Thymus (tissue), 14 donors: ENCODE results near the gene CTAG1A. TPM values are rescaled to one million over a fixed set of nuclear protein-coding genes. Genes with fewer than 3 reads are reported as not detected.
"Not testable (repeated sequence)": the region's sequence is repeated elsewhere in the genome, so short reads cannot be mapped to it uniquely, and the experiment has no call there.

Experiments used
- DNase-seq, 9 donors: peaks; one replicate each; pipeline ENCODE4 v3.0.0-alpha.2; 2013; ENCODE audit warnings: low spot score in 9 of 9, low read depth in 6 of 9, missing footprints in 1 of 9
- H3K27ac ChIP-seq, 2 donors: one replicate each; pipeline ENCODE4 v1.5.1; 2013; ENCODE audit warnings: control low read depth in 1 of 2, low read depth in 1 of 2, low read length in 1 of 2, mild to moderate bottlenecking in 1 of 2, moderate library complexity in 1 of 2
- H3K27me3 ChIP-seq, 2 donors: one replicate each; pipeline ENCODE4 v1.5.1; 2013; ENCODE audit warnings: low read length in 1 of 2; ENCODE audit not compliant: control insufficient read depth in 2 of 2, insufficient read depth in 1 of 2
- H3K36me3 ChIP-seq, 2 donors: one replicate each; pipeline ENCODE4 v1.5.1; 2013; ENCODE audit warnings: low read length in 1 of 2, mild to moderate bottlenecking in 1 of 2, moderate library complexity in 1 of 2; ENCODE audit not compliant: control insufficient read depth in 2 of 2, insufficient read depth in 2 of 2
- H3K4me1 ChIP-seq, 2 donors: one replicate each; pipeline ENCODE4 v1.5.1; 2013; ENCODE audit warnings: low read length in 2 of 2; ENCODE audit not compliant: control insufficient read depth in 2 of 2, insufficient read depth in 2 of 2
- H3K4me3 ChIP-seq, 2 donors: one replicate each; pipeline ENCODE4 v1.5.1; 2013; ENCODE audit warnings: low read length in 2 of 2, control low read depth in 1 of 2, mild to moderate bottlenecking in 1 of 2
- H3K9me3 ChIP-seq, 2 donors: one replicate each; pipeline ENCODE4 v1.5.1; 2013; ENCODE audit warnings: low read length in 1 of 2, mild to moderate bottlenecking in 1 of 2; ENCODE audit not compliant: control insufficient read depth in 2 of 2, insufficient read depth in 1 of 2
- WGBS: extraction: QIAGEN DNeasy Blood & Tissue Kit; methylation state at CpG from one replicate; pipeline ENCODE4 v1.1.7; 2013; 5-methylcytosine and 5-hydroxymethylcytosine counted together
- long read RNA-seq, 10 donors: transcript quantifications; one replicate each; lab custom pipeline, GENCODE V29; 2026
- polyA plus RNA-seq: library from polyadenylated mRNA; stranded (reverse); fragments of 200-250 nt; gene quantifications from one replicate; pipeline ENCODE4 v1.2.3, GENCODE V29; 2013
- total RNA-seq: library from RNA; stranded (reverse); fragments of 120-200 nt; gene quantifications from one replicate; pipeline ENCODE4 v1.2.4, GENCODE V29; 2013
- donor health status: healthy.

The CTAG1A gene
- total RNA-seq (not detected), polyA plus RNA-seq (0.07 TPM)
- long read RNA-seq, donor 1, result 0 reads
- long read RNA-seq, donor 2, result 0 reads
- long read RNA-seq, donor 3, result 0 reads
- long read RNA-seq, donor 4, result 0 reads
- long read RNA-seq, donor 5, result 0 reads
- long read RNA-seq, donor 6, result 0 reads
- long read RNA-seq, donor 7, result 0 reads
- long read RNA-seq, donor 8, result 0 reads
- long read RNA-seq, donor 9, result 0 reads
- long read RNA-seq, donor 10, result 0 reads

DNA sequence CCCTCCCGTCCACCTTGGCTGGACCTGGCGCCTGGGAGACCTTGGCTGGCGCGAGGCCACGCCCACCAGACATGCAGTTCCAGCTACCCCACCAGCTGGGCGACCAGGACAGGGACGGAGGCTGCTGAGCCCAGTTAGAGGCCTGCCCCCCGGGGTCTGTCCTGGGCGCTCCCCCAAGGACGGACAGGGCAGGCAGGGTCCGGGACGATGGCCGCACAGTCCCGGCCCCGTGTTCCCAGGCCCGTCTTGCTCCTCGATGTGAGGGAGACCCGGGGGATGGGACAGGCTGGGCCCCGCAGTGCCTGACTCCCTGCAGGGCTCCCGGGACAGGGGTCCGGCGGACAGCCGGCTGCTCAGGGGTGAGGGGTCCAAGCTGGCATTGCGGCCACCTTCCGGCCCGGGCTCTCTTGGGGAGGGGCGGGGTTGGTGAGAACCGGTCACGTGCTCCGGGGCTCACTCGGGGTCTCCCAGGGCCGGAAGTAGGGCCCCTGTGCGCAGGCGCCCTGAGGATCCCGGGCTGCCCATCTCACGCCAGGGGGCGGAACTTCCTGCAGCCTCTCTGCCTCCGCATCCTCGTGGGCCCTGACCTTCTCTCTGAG, at the start of gene CTAG1A:
TSS of gene CTAG1A (plus strand) at position 549 of the 599 bp plus-strand sequence. CDS start 74 bp downstream, outside the sequence.
- H3K4me1 ChIP-seq, H3K4me3 ChIP-seq, DNase-seq, H3K27ac ChIP-seq, H3K9me3 ChIP-seq, H3K27me3 ChIP-seq, H3K36me3 ChIP-seq: not testable (repeated sequence)
- no CpG with 5 or more reads among the region's 39 CpGs for WGBS

DNA sequence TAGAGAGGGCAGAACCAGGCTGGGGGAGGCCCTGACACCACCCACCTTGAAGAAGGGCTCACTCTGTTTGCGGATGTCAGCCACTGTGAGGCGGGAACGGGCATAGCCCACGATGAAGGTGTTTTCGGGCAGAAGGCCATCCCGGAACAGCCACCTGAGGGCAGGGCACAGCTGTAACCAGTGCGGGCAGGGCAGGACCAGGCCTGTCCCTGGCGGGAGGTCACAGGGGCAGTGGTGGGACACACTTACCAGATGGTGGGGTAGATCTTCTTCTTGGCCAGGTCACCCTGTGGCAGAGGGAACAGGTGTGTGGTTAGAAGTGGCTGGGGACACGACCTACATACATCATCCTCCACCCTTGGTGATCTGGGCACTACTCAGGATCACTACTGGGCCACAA, 49.0 kb upstream of the CTAG1A start:
- Histone ChIP-seq H3K36me3 (peaks cover 40 to 42% of the 10 kb centered on the region in 2 donors), H3K9me3 (no peaks in the 10 kb centered on the region), H3K27me3 (no peaks in the 10 kb centered on the region), H3K4me3 (no peak overlapping the region), H3K4me1 (peaks cover 0 to 4% of the 10 kb centered on the region in 2 donors), H3K27ac (no peak overlapping the region)
- 98% methylated on average over 9 of the region's 9 CpGs for WGBS
- no peak for DNase-seq

GRCh38 chrX:154539077-154539476, 45.9 kb upstream of the CTAG1A start:
- DNase-seq, result no peak
- no peak overlapping the region for H3K4me3 ChIP-seq
- no peak overlapping the region for H3K27ac ChIP-seq
- no peaks in the 10 kb centered on the region for H3K27me3 ChIP-seq
- WGBS, result 96% methylated on average over 8 of the region's 8 CpGs
- peaks cover 22 to 33% of the 10 kb centered on the region in 2 donors for H3K36me3 ChIP-seq
- H3K9me3 ChIP-seq, result no peaks in the 10 kb centered on the region
- H3K4me1 ChIP-seq, result peaks cover 10 to 27% of the 10 kb centered on the region in 2 donors

DNA sequence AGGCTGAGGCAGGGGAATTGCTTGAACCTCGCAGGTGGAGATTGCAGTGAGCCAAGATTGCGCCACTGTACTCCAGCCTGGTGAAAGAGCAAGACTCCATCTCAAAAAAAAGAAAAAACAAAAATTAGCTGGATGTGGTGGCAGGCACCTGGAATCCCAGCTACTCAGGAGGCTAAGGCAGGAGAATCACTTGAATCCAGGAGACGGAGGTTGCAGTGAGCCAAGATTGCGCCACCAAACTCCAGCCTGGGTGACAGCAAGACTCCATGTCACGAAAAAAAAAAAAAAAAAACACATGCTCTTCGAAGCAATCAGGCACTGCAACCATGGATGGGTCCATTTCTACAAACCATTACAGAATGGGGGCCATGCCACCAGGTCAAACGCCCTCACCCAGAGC, 44.6 kb upstream of the CTAG1A start:
- H3K27ac ChIP-seq, H3K4me3 ChIP-seq, H3K27me3 ChIP-seq, DNase-seq, H3K9me3 ChIP-seq: not testable (repeated sequence)
- WGBS, result 95% methylated on average over 7 of the region's 7 CpGs
- Histone ChIP-seq H3K4me1 (peaks cover 10 to 25% of the 10 kb centered on the region in 2 donors), H3K36me3 (peaks cover 20 to 26% of the 10 kb centered on the region in 2 donors)

DNA sequence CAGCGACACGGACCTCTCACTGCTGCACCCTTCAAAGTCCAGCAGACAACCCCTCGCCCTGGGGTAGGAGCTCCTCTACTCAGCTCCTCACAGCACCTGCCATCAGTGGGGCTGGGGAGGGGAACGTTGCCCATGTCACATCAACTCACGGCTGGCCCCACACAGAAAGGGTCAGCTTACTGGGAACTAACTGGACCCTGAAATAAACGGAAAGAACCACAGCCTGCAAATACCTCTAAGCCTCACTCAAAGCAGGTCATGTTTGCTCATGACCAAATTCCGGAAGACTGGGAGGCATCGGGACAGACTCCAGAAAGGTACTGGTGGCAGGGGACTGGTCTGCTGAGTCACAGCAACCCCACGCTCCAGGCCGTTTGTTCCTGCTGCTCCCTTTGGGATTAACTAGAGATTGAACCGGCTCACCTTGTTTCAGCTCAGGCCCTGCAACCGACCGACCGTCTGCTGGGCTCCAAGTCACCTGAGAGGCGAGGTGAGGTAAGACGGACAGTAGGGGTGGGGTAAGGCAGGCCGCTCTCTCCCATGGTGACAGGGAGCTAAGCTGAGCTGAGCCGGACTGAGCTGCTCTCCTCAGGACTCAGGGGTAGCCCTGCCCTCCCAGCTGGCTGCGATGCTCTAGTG, 43.9 kb upstream of the CTAG1A start:
- WGBS, result 97% methylated on average over 19 of the region's 19 CpGs
- Histone ChIP-seq H3K27me3 (no peaks in the 10 kb centered on the region), H3K9me3 (no peaks in the 10 kb centered on the region), H3K4me3 (no peak overlapping the region), H3K36me3 (peaks cover 13 to 23% of the 10 kb centered on the region in 2 donors), H3K4me1 (peaks cover 13 to 28% of the 10 kb centered on the region in 2 donors), H3K27ac (no peak overlapping the region)
- no peak for DNase-seq

DNA sequence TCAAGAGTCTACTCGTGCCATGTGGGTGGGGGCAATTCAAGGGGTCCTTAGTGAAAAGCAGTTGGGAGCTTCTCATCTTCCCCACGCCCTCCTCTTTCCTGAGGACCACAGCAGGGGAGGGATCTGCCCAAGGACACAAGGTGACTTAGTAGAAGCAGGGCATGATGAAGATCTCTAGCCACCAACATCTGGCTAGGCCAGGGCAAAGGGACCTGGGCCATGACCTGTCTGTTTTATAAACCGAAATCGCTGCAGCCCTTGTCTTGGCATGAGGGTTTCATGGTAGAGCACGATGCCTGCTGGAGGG, 43.4 kb upstream of the CTAG1A start:
- Histone ChIP-seq H3K4me1 (peaks cover 15 to 33% of the 10 kb centered on the region in 2 donors), H3K9me3 (no peaks in the 10 kb centered on the region), H3K27ac (no peak overlapping the region), H3K36me3 (peaks cover 12 to 23% of the 10 kb centered on the region in 2 donors), H3K27me3 (no peaks in the 10 kb centered on the region), H3K4me3 (no peak overlapping the region)
- DNase-seq, result no peak
- 76% methylated on average over 5 of the region's 5 CpGs for WGBS

- 53% methylated on average over 12 of the region's 12 CpGs for WGBS
- H3K4me1 ChIP-seq, result peaks cover 15 to 33% of the 10 kb centered on the region in 2 donors
Measured at GRCh38 chrX:154541896-154542722, 42.8 kb upstream of the CTAG1A start.

DNA sequence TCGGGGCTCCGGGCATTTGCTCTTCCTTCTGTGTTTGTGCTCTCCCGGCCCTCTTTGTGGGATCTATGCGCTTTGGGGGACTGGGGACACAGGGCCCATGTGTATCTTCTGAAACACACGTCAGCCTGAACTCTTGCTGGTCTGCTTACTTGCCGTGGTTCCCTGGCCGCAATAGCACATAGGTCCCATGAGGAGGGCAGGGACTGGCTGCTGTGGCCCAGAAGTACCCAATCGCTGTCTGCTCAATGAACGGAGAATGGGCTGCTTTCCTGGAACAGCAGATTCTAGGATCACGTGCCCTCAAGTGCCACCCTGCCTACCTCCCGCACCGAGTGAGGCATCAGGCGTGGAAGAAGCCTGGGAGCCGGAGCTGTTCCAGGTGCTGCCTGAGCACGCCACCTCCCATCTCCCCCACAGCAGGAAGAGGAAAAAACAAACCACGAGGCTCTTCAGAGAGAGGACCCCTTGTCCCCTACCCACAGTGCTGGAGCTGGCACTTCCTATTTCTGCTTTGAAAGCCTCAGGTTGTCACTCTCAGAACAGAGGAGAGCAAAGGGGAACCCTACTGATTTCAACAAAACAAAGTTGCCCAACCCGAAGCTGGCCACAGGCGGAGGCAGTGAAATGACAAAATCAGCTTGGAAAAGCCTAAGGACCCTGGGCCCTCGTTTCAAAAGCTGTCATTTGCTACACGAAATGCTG, 42.1 kb upstream of the CTAG1A start:
- peak in 1 of 9 donors; percentile 41 for DNase-seq
- no peaks in the 10 kb centered on the region for H3K27me3 ChIP-seq
- no peak overlapping the region for H3K4me3 ChIP-seq
- H3K27ac ChIP-seq, result peak overlapping the region; percentile 43 to 60
- H3K36me3 ChIP-seq, result peaks cover 12 to 23% of the 10 kb centered on the region in 2 donors
- H3K9me3 ChIP-seq, result no peaks in the 10 kb centered on the region
- WGBS, result 20% methylated on average over 20 of the region's 20 CpGs
- H3K4me1 ChIP-seq, result peaks cover 15 to 33% of the 10 kb centered on the region in 2 donors

More at GRCh38 chrX:154541896-154542722, 42.8 kb upstream of the CTAG1A start:
- Histone ChIP-seq H3K27me3 (no peaks in the 10 kb centered on the region), H3K4me3 (no peak overlapping the region), H3K9me3 (no peaks in the 10 kb centered on the region), H3K27ac (peak overlapping the region; percentile 32 to 43), H3K36me3 (peaks cover 12 to 23% of the 10 kb centered on the region in 2 donors)
- DNase-seq, result no peak
